Measurements from ENCODE around the gene GRK5.
A peak's percentile ranks its signal among the peaks of the same experiment; 100 is the strongest.

GRK5 gene

GRCh38 chr10:119415121-119415520, 207.8 kb downstream of the GRK5 start:
- Histone ChIP-seq H3K79me2 (ENCODE audit: low read length) (peaks cover 42% of the 10 kb centered on the region), H3K27me3 (replicated peaks; ENCODE audit: insufficient read depth, low read length) (no peaks in the 10 kb centered on the region), H3K27ac (ENCODE audit: low read length) (no peak overlapping the region), H3K4me1 (ENCODE audit: low read length) (no peaks in the 10 kb centered on the region), H4K20me1 (ENCODE audit: insufficient read depth, low read length) (no peaks in the 10 kb centered on the region), H3K9me2 (replicated peaks; ENCODE audit: insufficient read depth, low read length) (no peaks in the 10 kb centered on the region), H3K9ac (ENCODE audit: low read length) (no peak overlapping the region), H2AFZ (ENCODE audit: low read length) (no peak overlapping the region), H3F3A (ENCODE audit: insufficient read depth, low read length) (no peaks in the 10 kb centered on the region), H3K9me3 (replicated peaks; ENCODE audit: insufficient read depth, low read length) (no peaks in the 10 kb centered on the region), H3K4me2 (ENCODE audit: low read depth, low read length) (no peak overlapping the region), H3K36me3 (replicated peaks; ENCODE audit: insufficient read depth, low read length) (no peaks in the 10 kb centered on the region), H3K4me3 (ENCODE audit: low read length) (no peak overlapping the region)
- DNase-seq = no peak
- TF ChIP-seq CTCF (IDR thresholded peaks at IDR 0.05; ENCODE audit: low read length) = no peak
- no peak for TF ChIP-seq EZH2 (optimal IDR thresholded peaks at IDR 0.05; ENCODE audit: low read depth, low read length)
- no peak for TF ChIP-seq EZH2phosphoT487 (IDR thresholded peaks at IDR 0.05; ENCODE audit: low read length)

GRCh38 chr10:119415536-119416503, 208.4 kb downstream of the GRK5 start:
- H3K27ac ChIP-seq (ENCODE audit: low read length) = no peak overlapping the region

GRCh38 chr10:119416855-119417254, 209.5 kb downstream of the GRK5 start:
- Histone ChIP-seq H2AFZ (ENCODE audit: low read length) (no peak overlapping the region), H3F3A (ENCODE audit: insufficient read depth, low read length) (no peaks in the 10 kb centered on the region), H3K4me3 (ENCODE audit: low read length) (no peak overlapping the region), H3K4me2 (ENCODE audit: low read depth, low read length) (no peak overlapping the region), H3K36me3 (replicated peaks; ENCODE audit: insufficient read depth, low read length) (no peaks in the 10 kb centered on the region), H4K20me1 (ENCODE audit: insufficient read depth, low read length) (no peaks in the 10 kb centered on the region), H3K4me1 (ENCODE audit: low read length) (no peaks in the 10 kb centered on the region), H3K79me2 (ENCODE audit: low read length) (peaks cover 31% of the 10 kb centered on the region), H3K9me3 (replicated peaks; ENCODE audit: insufficient read depth, low read length) (no peaks in the 10 kb centered on the region), H3K9ac (ENCODE audit: low read length) (no peak overlapping the region), H3K9me2 (replicated peaks; ENCODE audit: insufficient read depth, low read length) (no peaks in the 10 kb centered on the region), H3K27me3 (replicated peaks; ENCODE audit: insufficient read depth, low read length) (no peaks in the 10 kb centered on the region), H3K27ac (ENCODE audit: low read length) (no peak overlapping the region)
- TF ChIP-seq CTCF (IDR thresholded peaks at IDR 0.05; ENCODE audit: low read length) (peak; percentile 71), EZH2phosphoT487 (IDR thresholded peaks at IDR 0.05; ENCODE audit: low read length) (no peak), EZH2 (optimal IDR thresholded peaks at IDR 0.05; ENCODE audit: low read depth, low read length) (no peak)
- DNase-seq = peak; percentile 54

More at GRCh38 chr10:119415536-119416503, 208.4 kb downstream of the GRK5 start:
- no peak overlapping the region for H3K4me3 ChIP-seq (ENCODE audit: low read length)
- no peaks in the 10 kb centered on the region for H3K27me3 ChIP-seq (replicated peaks; ENCODE audit: insufficient read depth, low read length)
- H2AFZ ChIP-seq (ENCODE audit: low read length) = no peak overlapping the region
- no peaks in the 10 kb centered on the region for H4K20me1 ChIP-seq (ENCODE audit: insufficient read depth, low read length)
- H3K79me2 ChIP-seq (ENCODE audit: low read length) = peaks cover 36% of the 10 kb centered on the region
- no peaks in the 10 kb centered on the region for H3K4me1 ChIP-seq (ENCODE audit: low read length)
- DNase-seq = no peak
- H3K36me3 ChIP-seq (replicated peaks; ENCODE audit: insufficient read depth, low read length) = no peaks in the 10 kb centered on the region
- H3K9ac ChIP-seq (ENCODE audit: low read length) = no peak overlapping the region
- H3K4me2 ChIP-seq (ENCODE audit: low read depth, low read length) = no peak overlapping the region
- no peaks in the 10 kb centered on the region for H3F3A ChIP-seq (ENCODE audit: insufficient read depth, low read length)
- no peaks in the 10 kb centered on the region for H3K9me2 ChIP-seq (replicated peaks; ENCODE audit: insufficient read depth, low read length)
- no peaks in the 10 kb centered on the region for H3K9me3 ChIP-seq (replicated peaks; ENCODE audit: insufficient read depth, low read length)
- TF ChIP-seq EZH2phosphoT487 (IDR thresholded peaks at IDR 0.05; ENCODE audit: low read length) = no peak
- TF ChIP-seq CTCF (IDR thresholded peaks at IDR 0.05; ENCODE audit: low read length) = no peak
- no peak for TF ChIP-seq EZH2 (optimal IDR thresholded peaks at IDR 0.05; ENCODE audit: low read depth, low read length)

All from MM.1S (cell line).